Psoas muscle (tissue), 8 donors: ENCODE data around the gene RABGAP1L. TPM values are rescaled to one million over a fixed set of nuclear protein-coding genes. Genes with fewer than 3 reads are reported as not detected.

ENCODE experiments used
- ATAC-seq, 4 donors: fragments of 200-7000 bp; cut with Tn5 transposase; one replicate each; pipeline ENCODE4 v1.9.1; 2020; ENCODE audit warnings: moderate library complexity in 3 of 4, mild to moderate bottlenecking in 2 of 4
- DNase-seq, 2 donors: peaks; one replicate each; pipeline ENCODE4 v3.0.0-alpha.2; 2020
- H3K27ac ChIP-seq: fragments of 200-600 bp; one replicate; pipeline ENCODE4 v1.8.0; 2022
- H3K27me3 ChIP-seq, 3 donors: fragments of 200-600 bp in 1 of 3; one replicate each; pipeline versions ENCODE4 v1.6.1 to v1.8.0; 2013 to 2022; ENCODE audit warnings: low read length in 2 of 3, mild to moderate bottlenecking in 2 of 3, moderate library complexity in 1 of 3; ENCODE audit not compliant: insufficient read depth in 3 of 3
- H3K36me3 ChIP-seq, 2 donors: fragments of 200-600 bp in 1 of 2; one replicate each; pipeline versions ENCODE4 v1.6.1 to v1.8.0; 2013 to 2022; ENCODE audit warnings: low read depth in 1 of 2, mild to moderate bottlenecking in 1 of 2, moderate library complexity in 1 of 2; ENCODE audit not compliant: insufficient read depth in 1 of 2
- H3K4me1 ChIP-seq: fragments of 200-600 bp; one replicate; pipeline ENCODE4 v1.8.0; 2022
- H3K4me3 ChIP-seq: fragments of 200-600 bp; one replicate; pipeline ENCODE4 v1.8.0; 2022; ENCODE audit warnings: mild to moderate bottlenecking
- H3K9me3 ChIP-seq: fragments of 200-600 bp; one replicate; pipeline ENCODE4 v1.8.0; 2022
- WGBS, 3 donors: extraction: QIAGEN DNeasy Blood & Tissue Kit; methylation state at CpG; one replicate each; pipeline versions ENCODE4 v1.1.6 to v1.1.7; 2013; 5-methylcytosine and 5-hydroxymethylcytosine counted together
- intact Hi-C, 2 donors: fragments of 100-400 bp; cut with DNase I; formaldehyde crosslinking; loops; one replicate each; pipeline versions ENCODE4 v1.11.0 to v1.14.2; 2022
- polyA plus RNA-seq, 3 donors: library from polyadenylated mRNA; stranded (reverse); fragments of 200-250 nt; gene quantifications; one replicate each; pipeline ENCODE4 v1.2.3, GENCODE V29; 2013
- total RNA-seq, 4 donors: library from RNA; stranded (reverse); fragmentation: NEBNext Ultra II Directional in 2 of 4; extraction: Animal tissue kit (Norgen Biotek cat#: 25700) in 2 of 4; gene quantifications; one replicate each; pipeline versions ENCODE4 v1.2.1 to v1.2.4, GENCODE V29; 2021 to 2023
- TF ChIP-seq, protein P1 (sequence below): fragments of 200-600 bp; IDR thresholded peaks from one replicate; pipeline ENCODE4 v1.8.0; 2022; ENCODE audit warnings: antibody characterized with exemption
- donor health status: healthy with polysubstance abuse.
- donor health status: DM: no; HTN: no; CAD: no; lungs with moderate emphysema.
- donor health status: Bipolar disorder and iron deficiency.
- donor health status: healthy.
- donor health status: DM: yes; HTN: yes; CAD: no.
- donor health status: DM: no; HTN: no; CAD: no.
- donor health status: DM: no; HTN: no; CAD: no.
- donor health status: DM: yes; HTN: yes; CAD: no.

RABGAP1L gene
- total and polyA plus RNA-seq, 7 donors = 2.9 to 14.4 (median 8.7) TPM

DNA sequence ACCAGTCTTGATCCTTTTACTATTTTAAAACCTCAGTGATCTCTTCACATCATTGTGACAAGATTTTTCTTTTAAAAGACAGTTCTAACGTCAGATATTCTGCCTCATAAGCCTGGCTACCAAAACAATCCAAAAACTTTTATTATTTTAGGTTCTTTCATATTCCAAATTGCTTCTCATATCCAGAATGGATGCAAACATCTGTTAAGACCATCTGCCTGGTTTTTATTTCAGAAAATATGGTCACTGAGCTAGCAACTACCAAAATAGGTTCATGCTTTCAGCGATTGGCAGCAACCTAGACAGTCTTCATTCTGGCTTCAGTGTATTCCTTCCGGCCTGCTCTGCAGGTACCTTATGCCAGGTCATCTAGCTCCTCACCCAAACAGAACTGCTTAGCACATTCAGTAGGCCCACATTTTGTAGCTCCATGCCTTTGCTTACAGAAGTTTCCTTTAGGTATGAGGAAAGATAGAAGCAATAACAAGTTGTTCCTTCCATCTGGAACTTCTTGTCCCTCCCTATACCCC is 781.4 kb downstream of the RABGAP1L start:
- no peaks in the 10 kb centered on the region for H3K9me3 ChIP-seq
- H3K27me3 ChIP-seq = no peaks in the 10 kb centered on the region
- no peak overlapping the region for H3K4me3 ChIP-seq
- no peak for ATAC-seq
- H3K4me1 ChIP-seq = no peaks in the 10 kb centered on the region
- 80 to 81% (median 80%) methylated on average over 3 of the region's 3 CpGs for WGBS, 3 donors
- TF ChIP-seq, protein P1, sequence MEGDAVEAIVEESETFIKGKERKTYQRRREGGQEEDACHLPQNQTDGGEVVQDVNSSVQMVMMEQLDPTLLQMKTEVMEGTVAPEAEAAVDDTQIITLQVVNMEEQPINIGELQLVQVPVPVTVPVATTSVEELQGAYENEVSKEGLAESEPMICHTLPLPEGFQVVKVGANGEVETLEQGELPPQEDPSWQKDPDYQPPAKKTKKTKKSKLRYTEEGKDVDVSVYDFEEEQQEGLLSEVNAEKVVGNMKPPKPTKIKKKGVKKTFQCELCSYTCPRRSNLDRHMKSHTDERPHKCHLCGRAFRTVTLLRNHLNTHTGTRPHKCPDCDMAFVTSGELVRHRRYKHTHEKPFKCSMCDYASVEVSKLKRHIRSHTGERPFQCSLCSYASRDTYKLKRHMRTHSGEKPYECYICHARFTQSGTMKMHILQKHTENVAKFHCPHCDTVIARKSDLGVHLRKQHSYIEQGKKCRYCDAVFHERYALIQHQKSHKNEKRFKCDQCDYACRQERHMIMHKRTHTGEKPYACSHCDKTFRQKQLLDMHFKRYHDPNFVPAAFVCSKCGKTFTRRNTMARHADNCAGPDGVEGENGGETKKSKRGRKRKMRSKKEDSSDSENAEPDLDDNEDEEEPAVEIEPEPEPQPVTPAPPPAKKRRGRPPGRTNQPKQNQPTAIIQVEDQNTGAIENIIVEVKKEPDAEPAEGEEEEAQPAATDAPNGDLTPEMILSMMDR = no peak
- intact Hi-C loops = no loop called here
- no peaks in the 10 kb centered on the region for H3K36me3 ChIP-seq
- no peak overlapping the region for H3K27ac ChIP-seq
- DNase-seq = no peak

DNA sequence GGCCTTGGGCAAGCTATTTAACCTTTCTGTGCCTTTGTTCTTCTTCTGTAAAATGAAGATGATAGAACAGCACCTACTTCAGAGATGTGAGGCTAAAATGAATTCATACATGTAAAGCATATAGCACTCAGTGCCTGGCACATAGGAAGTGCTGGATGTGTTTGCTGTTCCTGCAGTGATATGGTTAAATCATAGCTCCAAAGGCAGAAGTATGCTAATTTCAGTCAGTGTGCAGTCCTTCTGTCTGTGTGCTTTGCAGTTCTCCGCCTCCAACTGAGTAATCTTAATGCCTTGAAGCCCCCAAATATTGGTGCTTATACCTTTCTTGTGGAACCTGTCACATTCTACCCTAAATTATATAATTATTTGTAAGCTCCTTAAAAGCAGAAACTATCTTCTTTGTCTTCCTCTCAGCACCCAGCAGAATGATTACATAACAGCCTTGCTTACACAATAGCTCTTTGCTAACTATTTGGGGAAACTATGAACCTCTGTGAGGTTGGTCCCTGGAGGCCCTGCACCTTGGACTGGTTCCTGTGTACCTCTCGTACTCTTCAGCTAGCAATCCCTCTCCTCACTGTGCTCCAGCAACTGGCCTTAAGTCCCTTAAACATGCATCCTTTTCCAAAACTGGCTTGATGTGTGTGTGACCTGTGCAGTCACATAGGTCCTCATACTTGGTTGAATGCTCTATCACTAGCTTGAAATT is 783.4 kb downstream of the RABGAP1L start:
- 67 to 74% (median 73%) methylated on average over 2 of the region's 2 CpGs for WGBS, 3 donors
- DNase-seq (peak; percentile 19 to 57), ATAC-seq (peak in 1 of 4 donors; percentile 43)
- H3K27ac ChIP-seq = no peak overlapping the region
- H3K4me1 ChIP-seq = no peaks in the 10 kb centered on the region
- intact Hi-C loops = no loop called here
- no peaks in the 10 kb centered on the region for H3K27me3 ChIP-seq
- TF ChIP-seq, protein P1 = no peak
- no peaks in the 10 kb centered on the region for H3K36me3 ChIP-seq
- no peaks in the 10 kb centered on the region for H3K9me3 ChIP-seq
- H3K4me3 ChIP-seq = no peak overlapping the region

DNA sequence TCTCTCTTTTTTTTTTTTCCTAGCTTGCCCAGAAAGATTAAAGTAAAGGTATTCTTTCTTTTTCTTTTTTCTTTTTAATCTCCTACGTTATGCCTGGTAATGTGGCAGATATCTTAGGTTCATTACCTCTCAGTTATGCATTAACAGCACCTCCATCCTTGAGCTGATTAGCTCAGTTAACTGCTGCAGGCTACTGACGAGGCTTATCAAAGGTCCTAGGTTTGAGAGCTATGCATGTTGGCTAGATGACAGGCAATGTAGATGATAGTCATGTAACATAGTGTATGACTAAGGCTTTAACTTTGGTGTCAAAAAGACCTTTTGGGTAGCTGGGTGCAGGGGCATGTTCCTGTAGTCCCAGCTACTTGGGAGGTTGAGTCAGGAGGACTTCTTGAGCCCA is 786.7 kb downstream of the RABGAP1L start:
- Histone ChIP-seq H3K4me1 (no peaks in the 10 kb centered on the region), H3K9me3 (no peaks in the 10 kb centered on the region), H3K36me3 (no peaks in the 10 kb centered on the region), H3K27me3 (no peaks in the 10 kb centered on the region), H3K4me3 (no peak overlapping the region), H3K27ac (no peak overlapping the region)
- WGBS, 3 donors = 89 to 93% (median 92%) methylated on average over 2 of the region's 2 CpGs
- ATAC-seq (no peak), DNase-seq (no peak)
- intact Hi-C loops = no loop called here
- TF ChIP-seq, protein P1 = no peak

DNA sequence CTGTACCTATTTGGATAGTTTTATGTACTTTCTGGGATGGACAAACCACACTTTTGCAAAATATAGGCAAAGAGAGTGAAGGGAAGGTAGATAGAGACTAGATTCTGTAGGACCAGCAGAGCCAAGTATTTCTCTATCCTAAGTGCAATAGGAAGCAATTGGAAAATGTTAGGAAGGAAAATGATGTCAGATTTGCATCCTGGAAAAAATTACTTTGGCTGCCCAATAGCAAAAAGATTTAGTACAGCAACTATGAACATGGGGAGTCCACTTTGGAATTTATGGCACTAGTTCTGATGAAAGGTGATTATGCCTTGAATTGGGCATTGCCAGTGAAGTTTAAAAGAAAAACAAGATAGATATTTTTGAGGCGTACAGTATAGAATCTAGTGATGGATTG is 789.7 kb downstream of the RABGAP1L start:
- H3K4me1 ChIP-seq = no peaks in the 10 kb centered on the region
- ATAC-seq (no peak), DNase-seq (no peak)
- WGBS, 3 donors = 94 to 100% (median 96%) methylated on average over 1 of the region's 1 CpG
- no peak overlapping the region for H3K27ac ChIP-seq
- no peak overlapping the region for H3K4me3 ChIP-seq
- H3K9me3 ChIP-seq = no peaks in the 10 kb centered on the region
- TF ChIP-seq, protein P1 = no peak
- H3K27me3 ChIP-seq = no peaks in the 10 kb centered on the region
- no peaks in the 10 kb centered on the region for H3K36me3 ChIP-seq
- intact Hi-C loops = no loop called here

DNA sequence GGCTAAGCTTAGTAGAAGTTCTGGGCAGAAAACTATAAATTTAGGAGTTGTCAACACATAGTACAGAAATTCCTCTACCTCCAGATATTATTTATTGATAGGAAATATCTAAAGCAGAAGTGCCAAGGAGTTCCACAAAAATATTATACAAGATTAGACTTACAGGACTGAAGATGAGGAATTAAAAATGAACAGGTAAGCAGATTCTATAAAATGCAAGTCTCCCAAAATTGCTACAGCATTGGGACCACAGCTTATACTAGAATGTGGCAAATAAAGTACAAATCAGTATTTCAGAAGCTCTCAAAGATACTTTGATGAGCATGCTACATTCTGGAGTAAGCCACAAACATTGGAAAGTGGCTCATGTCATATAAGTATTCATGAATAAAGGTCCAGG is 790.3 kb downstream of the RABGAP1L start:
- DNase-seq (no peak), ATAC-seq (no peak)
- Histone ChIP-seq H3K9me3 (no peaks in the 10 kb centered on the region), H3K27ac (no peak overlapping the region), H3K4me3 (no peak overlapping the region), H3K36me3 (no peaks in the 10 kb centered on the region), H3K4me1 (no peaks in the 10 kb centered on the region), H3K27me3 (no peaks in the 10 kb centered on the region)
- intact Hi-C loops = no loop called here
- TF ChIP-seq, protein P1 = no peak
